Effector CD8-positive, alpha-beta T cell (primary cell): Measurements from ENCODE around the gene LARP1B.
"Not testable (repeated sequence)": the region's sequence is repeated elsewhere in the genome, so short reads cannot be mapped to it uniquely, and the experiment has no call there.

Experiments
- DNase-seq: peaks from one replicate; lab custom pipeline; 2025; lab: John Stamatoyannopoulos, UW
- total RNA-seq, 4 experiments: gene quantifications; one replicate each; lab custom pipeline; 2026; lab: John Stamatoyannopoulos, UW

The LARP1B gene
- total RNA-seq, result 36.2 to 52.1 (median 37.2) reads per million in 4 experiments

DNA sequence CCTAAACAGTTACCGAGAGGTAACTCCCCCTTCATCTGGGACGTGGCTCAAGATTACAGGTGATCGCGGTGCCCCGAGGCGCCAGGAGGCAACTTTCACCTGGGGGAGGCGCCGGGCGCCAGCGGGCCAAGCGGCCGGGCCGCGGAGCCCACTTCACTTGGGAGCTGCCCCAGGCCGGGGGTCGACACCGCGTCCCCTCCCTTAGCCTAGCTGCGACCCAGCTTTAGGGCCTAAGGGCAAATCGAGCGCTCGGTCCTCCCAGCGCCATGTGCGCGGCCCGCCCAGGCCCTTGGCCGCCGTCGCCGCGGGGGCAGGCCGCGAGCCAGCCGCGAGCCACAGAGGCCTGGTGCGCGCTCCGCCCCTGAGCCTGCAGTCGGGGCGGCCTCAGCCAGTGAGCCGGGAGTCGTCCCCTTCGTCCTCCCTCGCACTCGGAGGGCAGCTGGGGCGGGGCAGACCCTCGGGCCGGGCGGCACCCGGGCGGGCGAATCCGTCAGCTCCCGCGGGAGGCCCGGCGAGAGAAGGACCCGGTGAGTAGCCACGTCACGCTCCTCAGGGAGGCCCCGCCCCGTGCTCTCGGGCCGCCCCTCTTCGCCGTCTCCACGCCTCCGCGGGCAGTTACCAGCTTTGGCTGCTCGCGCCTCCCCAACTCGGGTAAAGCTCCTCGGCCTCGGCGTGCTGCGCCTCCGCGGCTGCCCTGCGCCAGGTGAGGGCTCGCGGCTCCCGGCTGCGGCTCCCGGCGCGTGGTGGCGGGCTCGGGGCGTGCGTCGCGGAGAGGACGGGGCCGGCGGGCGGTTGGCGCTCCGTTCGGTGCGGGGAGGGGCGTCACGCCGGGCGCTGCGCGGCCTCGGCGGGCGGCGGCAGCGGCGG lies at the start of gene LARP1B:
LARP1B (plus strand) TSS at position 614 of the 867 bp plus-strand sequence. CDS start 13,640 bp downstream, outside the sequence.
- peak; percentile 82 for DNase-seq

- no peak for DNase-seq
Measured at GRCh38 chr4:128025319-128025718, 35.8 kb upstream of the LARP1B start.

GRCh38 chr4:128029907-128030306 lies 31.2 kb upstream of the LARP1B start:
- no peak for DNase-seq

GRCh38 chr4:128031756-128032384 lies 29.2 kb upstream of the LARP1B start:
- no peak for DNase-seq

DNA sequence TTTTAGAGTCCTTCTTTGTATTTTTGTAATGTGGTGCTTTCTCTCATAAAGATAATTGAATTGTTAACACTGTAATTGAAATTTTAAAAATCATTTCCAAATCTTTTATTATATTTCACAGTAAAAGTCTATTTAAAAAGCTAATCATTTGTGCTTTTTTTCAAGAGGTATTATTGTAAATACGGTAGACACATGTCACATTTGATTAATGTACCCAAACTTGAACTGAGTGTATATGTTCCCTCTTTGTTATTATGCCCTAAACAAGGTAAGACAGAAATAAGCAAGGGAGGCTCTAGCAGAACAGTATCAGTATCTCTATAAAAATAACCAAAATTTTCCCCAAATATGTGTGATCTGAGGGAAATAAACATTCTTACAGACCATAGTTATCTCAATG lies 21.5 kb upstream of the LARP1B start:
- no peak for DNase-seq

DNA sequence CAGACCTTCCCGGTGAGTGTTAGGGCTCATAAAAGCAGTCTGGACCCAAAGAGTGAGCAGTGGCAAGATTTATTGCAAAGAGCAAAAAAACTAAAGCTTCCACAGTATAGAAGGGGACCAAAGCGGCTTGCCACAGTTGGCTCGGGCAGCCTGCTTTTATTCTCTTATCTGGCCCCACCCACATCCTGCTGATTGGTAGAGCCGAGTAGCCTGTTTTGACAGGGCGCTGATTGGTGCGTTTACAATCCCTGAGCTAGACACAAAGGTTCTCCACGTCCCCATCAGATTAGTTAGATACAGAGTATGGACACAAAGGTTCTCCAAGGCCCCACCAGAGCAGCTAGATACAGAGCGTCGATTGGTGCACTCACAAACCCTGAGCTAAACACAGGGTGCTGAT lies 14.1 kb upstream of the LARP1B start:
- DNase-seq, result not testable (repeated sequence)

- DNase-seq, result not testable (repeated sequence)
Measured at GRCh38 chr4:128047514-128047913, 13.6 kb upstream of the LARP1B start.

DNA sequence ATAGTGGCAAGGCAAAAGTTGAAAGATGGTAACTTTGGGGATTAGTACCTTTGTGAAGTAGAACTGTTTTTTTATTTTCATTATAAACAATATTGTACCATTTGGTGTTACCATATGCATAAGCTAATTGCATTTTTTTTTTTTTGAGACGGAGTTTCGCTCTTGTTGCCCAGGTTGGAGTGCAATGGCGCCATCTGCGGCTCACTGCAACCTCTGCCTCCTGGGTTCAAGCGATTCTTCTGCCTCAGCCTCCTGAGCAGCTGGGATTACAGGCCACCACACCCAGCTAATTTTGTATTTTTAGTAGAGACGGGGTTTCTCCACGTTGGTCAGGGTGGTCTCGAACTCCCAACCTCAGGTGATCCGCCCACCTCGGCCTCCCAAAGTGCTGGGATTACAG lies 9.9 kb upstream of the LARP1B start:
- DNase-seq, result not testable (repeated sequence)

DNA sequence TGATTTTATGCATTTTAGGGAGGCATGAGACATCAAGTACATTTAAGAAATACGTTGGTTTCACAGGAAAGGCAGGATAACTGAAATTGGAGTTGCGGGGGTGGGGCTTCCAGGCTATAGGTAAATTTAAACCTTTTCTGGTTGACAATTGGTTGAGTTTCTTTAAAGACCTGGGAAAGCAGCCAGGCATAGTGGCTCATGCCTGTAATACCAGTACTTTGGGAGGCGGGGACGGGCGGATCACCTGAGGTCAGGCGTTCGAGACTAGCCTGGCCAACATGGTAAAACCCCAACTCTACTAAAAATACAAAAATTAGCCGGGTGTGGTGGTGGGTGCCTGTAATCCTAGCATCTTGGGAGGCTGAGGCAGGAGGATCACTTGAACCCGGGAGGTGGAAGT lies 6.2 kb upstream of the LARP1B start:
- not testable (repeated sequence) for DNase-seq

GRCh38 chr4:128055441-128056206 lies 5.5 kb upstream of the LARP1B start:
- DNase-seq, result not testable (repeated sequence)

DNA sequence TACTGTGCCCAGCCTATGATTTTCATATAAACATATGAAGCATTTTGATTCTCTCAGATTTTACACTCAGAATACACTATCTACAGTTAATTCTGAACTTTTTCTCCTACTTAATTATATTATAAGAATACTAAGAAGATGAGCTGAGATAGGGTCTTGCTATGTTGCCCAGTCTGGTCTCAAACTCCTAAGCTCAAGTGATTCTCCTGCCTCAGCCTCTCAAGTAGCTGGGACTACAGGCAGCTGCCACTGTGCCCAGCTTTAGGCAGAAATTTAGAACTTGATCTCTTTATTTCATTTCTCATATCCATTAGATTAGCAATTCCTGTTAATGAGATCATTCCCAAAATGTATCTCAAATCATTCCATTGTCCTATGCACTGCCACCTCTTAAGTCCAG lies 4.7 kb upstream of the LARP1B start:
- DNase-seq, result no peak

DNA sequence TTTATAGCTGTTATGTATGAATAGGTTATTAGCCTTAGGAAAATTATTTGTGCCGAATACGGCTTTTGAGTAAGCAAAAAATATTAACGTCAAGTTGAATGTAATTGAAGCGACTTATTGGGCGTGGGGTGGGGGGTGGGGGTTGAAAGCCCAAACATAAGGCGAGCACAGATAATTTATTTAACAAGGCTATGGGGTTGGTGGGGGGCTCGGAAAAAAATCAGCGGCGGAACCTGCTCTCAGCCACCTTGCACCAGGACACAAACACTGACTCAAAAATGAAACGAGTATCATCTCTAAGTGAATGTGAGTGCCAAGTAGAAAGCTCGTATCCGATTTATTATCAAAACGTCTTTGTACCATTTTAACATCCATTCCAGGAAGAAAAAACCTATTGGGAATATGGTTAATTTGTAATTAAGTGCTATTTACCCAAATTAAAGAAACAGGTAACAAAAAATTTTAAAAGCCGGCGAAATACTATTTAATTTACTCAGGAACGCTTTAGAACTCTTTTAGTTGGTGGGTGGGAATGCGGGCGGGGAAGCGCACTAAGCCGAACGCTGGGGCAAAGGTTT lies 902 bp upstream of the LARP1B start:
- DNase-seq, result no peak

DNA sequence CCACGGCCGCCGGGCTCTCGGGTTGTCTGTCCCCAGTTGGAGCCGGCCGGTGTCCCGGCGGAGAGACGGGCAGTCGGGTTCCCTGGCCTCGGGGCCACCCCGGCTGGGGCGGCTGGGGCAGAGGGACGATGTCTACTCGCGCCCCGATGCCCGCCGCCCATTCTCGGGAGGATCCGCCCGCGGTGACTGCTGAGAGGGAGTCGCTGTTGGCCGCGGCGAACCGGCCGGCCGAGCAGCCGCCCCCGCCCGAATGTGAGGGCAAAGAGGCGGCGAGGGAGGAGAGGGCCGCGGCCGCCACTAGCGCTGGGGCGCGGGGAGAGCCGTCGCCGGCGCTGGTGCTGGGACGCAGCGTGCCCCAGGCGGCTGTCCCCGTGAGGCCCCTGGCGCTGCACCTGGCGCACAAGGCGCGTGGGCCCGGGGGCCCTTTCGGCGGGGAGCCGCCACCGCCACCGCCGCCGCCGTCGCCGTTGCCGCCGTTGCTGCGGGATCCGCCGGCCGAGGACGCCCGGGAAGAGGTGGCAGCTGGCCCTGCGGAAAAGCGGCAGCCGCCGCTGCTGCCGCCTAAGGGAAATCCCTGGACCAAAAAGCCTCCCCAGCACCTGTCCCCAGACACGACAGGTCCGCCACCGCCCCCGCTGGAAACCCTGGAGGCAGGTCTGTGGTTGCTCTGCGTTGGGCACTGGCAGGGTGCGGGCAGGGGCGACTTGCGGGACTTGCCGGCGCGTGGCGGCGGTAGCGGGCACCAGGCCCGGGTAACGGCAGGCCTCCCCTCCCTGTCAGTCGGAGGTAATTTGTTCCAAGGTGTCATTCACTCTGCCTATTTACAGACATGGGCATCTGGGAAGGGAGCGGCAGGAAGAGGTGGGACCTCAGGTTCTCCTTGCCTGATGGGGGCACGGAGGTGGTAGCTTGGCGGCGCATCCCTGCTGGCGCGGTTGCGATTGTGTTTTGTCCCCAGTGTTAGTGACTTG lies 739 bp downstream of the LARP1B start:
- peak; percentile 38 for DNase-seq

DNA sequence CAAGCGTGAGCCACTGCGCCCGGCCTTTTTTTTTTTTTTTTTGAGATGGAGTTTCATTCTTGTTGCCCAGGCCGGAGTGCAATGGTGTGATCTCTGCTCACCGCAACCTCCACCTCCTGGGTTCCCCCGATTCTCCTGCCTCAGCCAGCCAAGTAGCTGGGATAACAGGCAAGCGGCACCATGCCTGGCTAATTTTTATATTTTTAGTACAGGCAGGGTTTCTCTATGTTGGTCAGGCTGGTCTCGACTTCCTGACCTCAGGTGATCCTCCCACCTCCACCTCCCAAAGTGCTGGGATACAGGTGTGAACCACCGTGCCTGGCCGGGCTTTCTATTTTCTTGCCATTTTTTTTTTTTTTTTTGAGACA lies 5.3 kb downstream of the LARP1B start:
- DNase-seq, result not testable (repeated sequence)

DNA sequence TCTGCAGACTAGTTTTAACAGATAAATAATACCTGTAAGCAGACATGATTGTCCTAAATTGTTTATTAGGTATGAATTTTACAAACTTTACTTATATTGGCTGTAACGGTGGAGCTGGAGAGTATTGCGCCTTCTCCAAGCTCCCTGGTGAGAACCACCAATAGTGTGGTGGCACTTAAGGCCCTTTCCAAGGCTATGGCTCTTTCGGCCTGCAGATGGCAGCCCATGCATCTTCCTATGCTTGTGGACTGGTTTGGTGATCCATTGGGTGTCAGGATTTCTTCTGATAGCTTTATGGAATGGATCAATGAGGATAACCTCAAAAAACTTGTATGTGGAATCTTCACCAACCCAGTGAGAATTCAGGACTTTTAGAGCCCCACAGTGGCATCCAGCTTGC lies 7.8 kb downstream of the LARP1B start:
- no peak for DNase-seq

- no peak for DNase-seq
Measured at GRCh38 chr4:128076464-128076863, 15.4 kb downstream of the LARP1B start.

GRCh38 chr4:128095293-128095692 lies 34.2 kb downstream of the LARP1B start:
- not testable (repeated sequence) for DNase-seq

DNA sequence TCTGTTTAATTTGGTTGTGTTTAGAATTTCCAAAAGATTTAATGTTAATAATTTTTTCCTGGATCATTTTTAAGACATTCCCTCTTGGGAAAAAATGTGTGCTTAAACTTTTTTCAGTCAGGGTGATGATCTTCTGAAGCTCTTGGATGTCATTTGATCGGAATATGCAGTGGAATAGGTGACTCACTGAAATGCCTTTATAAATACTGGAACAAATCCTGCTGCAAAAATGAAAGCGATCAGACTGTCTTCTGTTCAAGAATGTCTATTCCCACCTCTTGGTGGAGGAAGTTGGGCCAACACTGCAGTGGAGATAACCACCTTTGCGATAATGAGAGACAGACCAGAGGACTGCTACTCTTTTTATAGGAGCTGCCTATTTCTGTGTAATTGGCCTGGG lies 46.7 kb downstream of the LARP1B start:
- DNase-seq, result no peak

- no peak for DNase-seq
Measured at GRCh38 chr4:128123036-128123435, 61.9 kb downstream of the LARP1B start.

DNA sequence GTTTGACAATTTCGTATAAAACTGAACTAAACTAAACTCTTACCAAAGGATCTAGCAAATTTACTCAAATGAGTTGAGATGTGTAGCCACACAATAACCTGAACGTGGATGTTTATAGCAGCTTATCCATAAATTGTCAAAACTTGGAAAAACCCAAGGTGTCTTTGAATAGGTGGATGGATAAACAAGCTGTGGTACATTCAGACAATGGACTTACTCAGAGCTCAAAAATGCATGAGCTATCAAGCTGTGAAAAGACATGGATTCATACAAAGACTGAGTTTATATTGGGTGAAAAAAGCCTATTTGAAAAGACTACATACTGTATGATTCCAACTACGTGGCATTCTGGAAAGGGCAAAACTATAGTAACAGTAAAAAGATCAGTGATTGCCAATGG lies 69.5 kb downstream of the LARP1B start:
- no peak for DNase-seq

DNA sequence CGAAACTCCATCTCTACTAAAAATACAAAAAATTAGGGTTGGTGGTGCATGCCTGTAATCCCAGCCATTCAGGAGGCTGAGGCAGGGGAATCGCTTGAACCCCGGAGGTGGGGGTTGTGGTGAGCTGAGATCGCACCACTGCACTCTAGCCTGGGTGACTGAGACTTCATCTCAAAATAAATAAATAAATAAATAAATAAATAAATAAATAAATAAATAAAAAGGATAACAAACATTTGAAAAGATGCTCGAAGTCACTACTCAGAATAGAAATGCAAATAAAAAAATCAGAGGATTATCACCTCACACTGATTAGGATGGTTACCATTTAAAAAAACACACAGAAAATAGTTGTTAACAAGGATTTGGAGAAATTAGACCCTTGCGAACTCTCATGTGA lies 73.8 kb downstream of the LARP1B start:
- DNase-seq, result no peak
